Panc1 (cell line): ENCODE results near the gene FHIT.

Experiments
- POLR2AphosphoS5 ChIP-seq: IDR thresholded peaks from 2 replicates; pipeline ENCODE4 v1.6.1; 2012; ENCODE audit warnings: mild to moderate bottlenecking, low read depth, low read length, moderate library complexity
- REST ChIP-seq, 2 experiments: IDR thresholded peaks; 2 replicates each; pipeline ENCODE4 v1.6.1; 2011 to 2012; ENCODE audit warnings: low read depth in 2 of 2, control low read depth in 1 of 2, low read length in 1 of 2, mild to moderate bottlenecking in 1 of 2, moderate library complexity in 1 of 2; ENCODE audit not compliant: insufficient read depth in 1 of 2
- TCF7L2 ChIP-seq: IDR thresholded peaks from 2 replicates; pipeline ENCODE4 v1.6.1; 2011; ENCODE audit warnings: mild to moderate bottlenecking, low read depth, low read length, inconsistent platforms
- TF ChIP-seq, protein P1 (sequence below): fragments of 450-650 bp; IDR thresholded peaks from 2 replicates; pipeline ENCODE4 v1.5.1; 2017; ENCODE audit warnings: mild to moderate bottlenecking

DNA sequence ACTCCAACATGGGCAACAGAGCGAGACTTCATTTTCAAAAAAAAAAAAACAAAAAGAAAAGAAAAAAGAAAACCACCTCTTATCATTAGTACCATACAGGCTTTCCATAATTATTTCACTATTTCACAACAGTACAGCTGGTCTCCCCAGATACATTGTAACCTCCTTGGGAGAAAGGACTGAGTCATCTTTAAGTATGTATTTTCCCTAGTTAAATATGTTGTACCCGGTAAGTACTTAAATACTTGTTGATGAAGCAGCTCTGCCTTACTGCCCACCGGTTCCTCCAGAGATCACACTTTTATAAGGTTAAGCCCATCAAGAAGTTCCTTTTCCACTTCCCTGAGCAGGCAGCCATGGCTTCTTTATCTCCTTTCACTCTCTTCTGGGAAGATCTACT, 1412.0 kb downstream of the FHIT start:
- TF ChIP-seq, protein P1, sequence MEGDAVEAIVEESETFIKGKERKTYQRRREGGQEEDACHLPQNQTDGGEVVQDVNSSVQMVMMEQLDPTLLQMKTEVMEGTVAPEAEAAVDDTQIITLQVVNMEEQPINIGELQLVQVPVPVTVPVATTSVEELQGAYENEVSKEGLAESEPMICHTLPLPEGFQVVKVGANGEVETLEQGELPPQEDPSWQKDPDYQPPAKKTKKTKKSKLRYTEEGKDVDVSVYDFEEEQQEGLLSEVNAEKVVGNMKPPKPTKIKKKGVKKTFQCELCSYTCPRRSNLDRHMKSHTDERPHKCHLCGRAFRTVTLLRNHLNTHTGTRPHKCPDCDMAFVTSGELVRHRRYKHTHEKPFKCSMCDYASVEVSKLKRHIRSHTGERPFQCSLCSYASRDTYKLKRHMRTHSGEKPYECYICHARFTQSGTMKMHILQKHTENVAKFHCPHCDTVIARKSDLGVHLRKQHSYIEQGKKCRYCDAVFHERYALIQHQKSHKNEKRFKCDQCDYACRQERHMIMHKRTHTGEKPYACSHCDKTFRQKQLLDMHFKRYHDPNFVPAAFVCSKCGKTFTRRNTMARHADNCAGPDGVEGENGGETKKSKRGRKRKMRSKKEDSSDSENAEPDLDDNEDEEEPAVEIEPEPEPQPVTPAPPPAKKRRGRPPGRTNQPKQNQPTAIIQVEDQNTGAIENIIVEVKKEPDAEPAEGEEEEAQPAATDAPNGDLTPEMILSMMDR, result no peak
- no peak for TF ChIP-seq REST (IDR thresholded peaks at IDR 0.05; ENCODE audit: insufficient read depth in 1 of 2, low read depth in 2 of 2, low read length in 1 of 2)
- TF ChIP-seq TCF7L2, result no peak
- no peak for TF ChIP-seq POLR2AphosphoS5
